Measurements from ENCODE around the gene HMG20B. TPM values are rescaled to one million over a fixed set of nuclear protein-coding genes. Genes with fewer than 3 reads are reported as not detected.

The HMG20B gene
- total and polyA plus RNA-seq, 7 donors = 61.3 to 148 (median 105) TPM

DNA sequence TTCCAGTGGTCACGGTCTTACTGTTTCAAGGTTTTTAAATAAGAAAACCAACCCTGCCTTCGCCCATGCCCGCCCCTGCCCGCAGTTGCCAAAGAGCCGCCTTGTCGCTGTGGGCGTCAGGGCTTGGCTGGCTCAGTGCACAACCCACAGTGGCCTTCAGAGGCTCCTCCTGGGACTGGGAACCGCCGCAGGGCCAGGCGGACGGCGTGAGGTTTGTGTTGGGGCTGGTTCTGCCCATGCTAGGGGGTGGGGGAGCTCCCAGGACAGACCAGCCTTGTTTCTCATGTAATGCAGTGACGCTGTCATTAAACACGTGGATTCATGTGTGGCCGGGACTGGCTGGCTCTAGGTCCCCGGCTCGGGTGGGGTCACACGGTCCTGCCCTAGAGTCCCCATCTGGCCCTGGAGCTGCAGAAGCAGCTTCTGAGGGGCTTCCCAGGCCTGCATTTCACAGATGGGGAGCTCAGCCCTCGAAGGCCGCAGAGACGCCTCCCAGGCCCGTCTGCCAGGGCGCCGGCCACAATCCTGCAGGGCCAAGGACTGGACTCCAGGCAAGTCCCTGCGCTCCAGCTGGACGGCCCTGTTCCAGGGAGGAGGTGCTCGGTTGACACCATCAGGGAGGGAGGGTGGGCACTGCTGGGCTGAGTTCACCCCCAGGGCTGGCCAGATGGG is 36.2 kb upstream of the HMG20B start:
- Histone ChIP-seq H3K4me3 (peak overlapping the region in 1 of 4 donors; percentile 11), H3K9me3 (no peaks in the 10 kb centered on the region), H3K27ac (peak overlapping the region in 3 of 4 donors; percentile 52 to 66 (median 57)), H3K36me3 (peaks cover 18 to 54% (median 36%) of the 10 kb centered on the region in 4 donors), H3K27me3 (no peaks in the 10 kb centered on the region), H3K4me1 (peaks cover 0 to 6% (median 2%) of the 10 kb centered on the region in 4 donors)
- 86 to 90% methylated on average over 27 of the region's 27 CpGs for WGBS, 2 donors
- intact Hi-C loops (cut with DNase I) = no loop called here
- TF ChIP-seq POLR2A (IDR thresholded peaks at IDR 0.05) (no peak), EP300 (IDR thresholded peaks at IDR 0.05) (no peak), POLR2AphosphoS5 (IDR thresholded peaks at IDR 0.05) (no peak)
- no peak for DNase-seq

DNA sequence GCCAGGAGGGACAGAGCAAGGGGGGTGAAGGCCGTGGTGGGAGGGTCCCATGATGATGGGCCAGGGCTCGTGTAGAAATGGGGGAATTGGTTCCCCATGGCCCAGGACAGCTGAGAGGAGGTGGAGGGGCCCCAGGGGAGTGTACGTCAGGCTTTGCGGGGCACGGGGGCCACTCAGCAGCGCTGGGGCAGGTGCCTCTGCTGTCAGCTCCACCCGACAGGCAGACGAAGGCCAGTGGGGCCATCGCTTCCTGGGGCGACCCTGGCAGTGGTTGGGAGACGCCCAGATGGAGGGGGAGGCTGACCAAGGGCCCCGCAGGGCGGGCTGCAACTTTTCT is 35.7 kb upstream of the HMG20B start:
- H3K4me1 ChIP-seq = peaks cover 0 to 6% (median 2%) of the 10 kb centered on the region in 4 donors
- TF ChIP-seq POLR2AphosphoS5 (IDR thresholded peaks at IDR 0.05) = no peak
- no peak for TF ChIP-seq EP300 (IDR thresholded peaks at IDR 0.05)
- TF ChIP-seq, protein P1, sequence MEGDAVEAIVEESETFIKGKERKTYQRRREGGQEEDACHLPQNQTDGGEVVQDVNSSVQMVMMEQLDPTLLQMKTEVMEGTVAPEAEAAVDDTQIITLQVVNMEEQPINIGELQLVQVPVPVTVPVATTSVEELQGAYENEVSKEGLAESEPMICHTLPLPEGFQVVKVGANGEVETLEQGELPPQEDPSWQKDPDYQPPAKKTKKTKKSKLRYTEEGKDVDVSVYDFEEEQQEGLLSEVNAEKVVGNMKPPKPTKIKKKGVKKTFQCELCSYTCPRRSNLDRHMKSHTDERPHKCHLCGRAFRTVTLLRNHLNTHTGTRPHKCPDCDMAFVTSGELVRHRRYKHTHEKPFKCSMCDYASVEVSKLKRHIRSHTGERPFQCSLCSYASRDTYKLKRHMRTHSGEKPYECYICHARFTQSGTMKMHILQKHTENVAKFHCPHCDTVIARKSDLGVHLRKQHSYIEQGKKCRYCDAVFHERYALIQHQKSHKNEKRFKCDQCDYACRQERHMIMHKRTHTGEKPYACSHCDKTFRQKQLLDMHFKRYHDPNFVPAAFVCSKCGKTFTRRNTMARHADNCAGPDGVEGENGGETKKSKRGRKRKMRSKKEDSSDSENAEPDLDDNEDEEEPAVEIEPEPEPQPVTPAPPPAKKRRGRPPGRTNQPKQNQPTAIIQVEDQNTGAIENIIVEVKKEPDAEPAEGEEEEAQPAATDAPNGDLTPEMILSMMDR (IDR thresholded peaks at IDR 0.05) = no peak
- no peak for TF ChIP-seq POLR2A (IDR thresholded peaks at IDR 0.05)
- no peak for DNase-seq
- peak overlapping the region in 3 of 4 donors; percentile 52 to 66 (median 57) for H3K27ac ChIP-seq
- 74 to 81% methylated on average over 13 of the region's 13 CpGs for WGBS, 2 donors
- H3K4me3 ChIP-seq = peak overlapping the region in 1 of 4 donors; percentile 11
- no peaks in the 10 kb centered on the region for H3K9me3 ChIP-seq
- H3K27me3 ChIP-seq = no peaks in the 10 kb centered on the region
- intact Hi-C loops (cut with DNase I) = no loop called here
- peaks cover 13 to 49% (median 31%) of the 10 kb centered on the region in 4 donors for H3K36me3 ChIP-seq

DNA sequence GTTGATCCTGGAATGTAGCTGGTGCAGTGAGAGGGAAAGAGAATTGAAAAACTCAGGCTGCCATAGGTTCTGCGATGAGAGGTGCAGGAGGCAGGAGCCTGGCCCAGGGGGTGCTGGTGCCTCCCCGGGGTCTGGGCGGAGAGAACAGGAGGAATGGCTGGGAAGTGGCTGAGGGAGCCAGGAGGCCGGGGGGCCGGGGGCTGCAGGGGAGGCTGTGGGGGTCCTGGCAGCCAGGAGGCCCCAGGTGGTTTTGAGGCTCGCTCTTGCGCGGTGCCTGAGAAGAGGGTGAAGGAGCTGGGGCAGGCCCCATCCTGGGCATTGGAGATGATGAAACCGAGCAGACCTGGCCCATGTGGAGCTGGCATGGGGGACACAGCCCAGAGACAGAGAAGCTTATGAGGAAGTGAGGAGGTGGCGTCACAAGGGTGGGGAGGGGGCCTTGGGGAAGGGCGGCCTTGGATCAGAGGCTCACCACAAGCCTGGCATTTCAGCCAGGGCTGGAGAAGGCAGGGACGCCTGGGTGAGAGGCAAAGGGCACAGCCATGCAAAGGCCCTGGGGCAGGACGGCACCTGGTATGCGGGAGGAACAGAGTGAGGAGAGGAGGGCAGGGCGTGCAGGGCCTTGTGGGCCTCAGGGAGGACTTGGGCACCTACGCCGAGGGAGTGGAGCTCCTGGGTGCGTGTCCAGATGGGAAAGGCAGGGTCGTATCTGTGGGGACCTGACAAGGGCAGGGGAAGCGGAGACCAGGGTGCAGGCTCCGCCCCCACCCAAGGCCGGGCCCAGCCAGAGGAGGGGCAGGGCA is 35.1 kb upstream of the HMG20B start:
- TF ChIP-seq, protein P1 (IDR thresholded peaks at IDR 0.05) = no peak
- TF ChIP-seq POLR2AphosphoS5 (IDR thresholded peaks at IDR 0.05) (no peak), EP300 (IDR thresholded peaks at IDR 0.05) (no peak), POLR2A (IDR thresholded peaks at IDR 0.05) (no peak)
- peak overlapping the region in 1 of 4 donors; percentile 11 for H3K4me3 ChIP-seq
- H3K27ac ChIP-seq = peak overlapping the region in 2 of 4 donors; percentile 57 to 66
- peaks cover 7 to 43% (median 26%) of the 10 kb centered on the region in 4 donors for H3K36me3 ChIP-seq
- no peak for DNase-seq
- H3K27me3 ChIP-seq = no peaks in the 10 kb centered on the region
- H3K9me3 ChIP-seq = no peaks in the 10 kb centered on the region
- 83 to 85% methylated on average over 22 of the region's 22 CpGs for WGBS, 2 donors
- intact Hi-C loops (cut with DNase I) = no loop called here
- H3K4me1 ChIP-seq = peaks cover 0 to 6% (median 2%) of the 10 kb centered on the region in 4 donors

DNA sequence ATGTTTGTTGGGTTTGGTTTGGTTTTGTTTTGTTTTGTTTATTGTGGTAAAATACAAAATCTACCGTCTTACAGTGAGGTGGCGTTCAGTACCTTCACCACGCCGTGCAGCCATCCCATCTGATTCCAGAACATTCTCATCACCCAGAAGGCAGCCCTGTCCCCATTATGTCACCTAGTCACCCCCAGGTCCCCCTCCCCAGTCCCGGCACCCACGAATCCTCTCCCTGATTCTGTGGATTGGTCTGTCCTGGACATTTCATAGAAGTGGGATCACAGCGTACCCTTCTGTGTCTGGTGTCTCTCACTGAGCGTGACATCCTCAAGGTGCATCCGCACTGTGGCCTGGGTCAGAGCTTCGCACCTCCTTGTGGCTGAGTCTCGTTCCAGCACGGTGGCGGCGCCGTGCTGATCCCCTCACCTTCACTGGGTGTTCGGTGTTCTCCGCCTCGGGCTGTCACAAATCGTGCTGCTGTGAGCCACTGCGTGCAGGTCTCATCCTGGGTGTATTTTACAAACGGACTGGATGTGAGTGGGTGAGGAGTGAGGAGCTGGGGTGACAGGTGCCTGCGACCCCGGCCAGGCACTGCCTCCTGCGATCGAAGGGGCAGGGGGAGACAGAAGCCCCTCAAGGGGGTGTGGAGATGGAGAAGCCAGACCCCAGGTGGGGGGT is 34.4 kb upstream of the HMG20B start:
- DNase-seq = no peak
- 84 to 88% methylated on average over 25 of the region's 25 CpGs for WGBS, 2 donors
- H3K4me1 ChIP-seq = peaks cover 0 to 6% (median 2%) of the 10 kb centered on the region in 4 donors
- peaks cover under 1 to 39% (median 19%) of the 10 kb centered on the region in 4 donors for H3K36me3 ChIP-seq
- intact Hi-C loops (cut with DNase I) = no loop called here
- no peak overlapping the region for H3K4me3 ChIP-seq
- no peaks in the 10 kb centered on the region for H3K9me3 ChIP-seq
- TF ChIP-seq EP300 (IDR thresholded peaks at IDR 0.05) = no peak
- TF ChIP-seq, protein P1 (IDR thresholded peaks at IDR 0.05) = no peak
- no peak for TF ChIP-seq POLR2AphosphoS5 (IDR thresholded peaks at IDR 0.05)
- TF ChIP-seq POLR2A (IDR thresholded peaks at IDR 0.05) = no peak
- H3K27me3 ChIP-seq = no peaks in the 10 kb centered on the region
- no peak overlapping the region for H3K27ac ChIP-seq
